CD8-positive, alpha-beta memory T cell (primary cell): Measurements from ENCODE around the gene PIGV. TPM values are rescaled to one million over a fixed set of nuclear protein-coding genes. Genes with fewer than 3 reads are reported as not detected.

Experiments
- CTCF ChIA-PET: fragments of 350-600 bp; sonication (Branson Sonifier 250); formaldehyde crosslinking; loops from one replicate; lab custom pipeline; 2021; ENCODE audit warnings: antibody characterized with exemption; lab: Charles Lee
- POLR2A ChIA-PET: fragments of 350-600 bp; sonication (Branson Sonifier 250); formaldehyde crosslinking; loops from one replicate; lab custom pipeline; 2021; ENCODE audit warnings: antibody characterized with exemption; lab: Charles Lee
- DNase-seq, 5 donors: peaks; one replicate each; pipeline versions ENCODE4 v3.0.0 to v3.0.0-alpha.2; 2020 to 2022; ENCODE audit warnings: mixed read lengths in 1 of 5
- H3K27ac ChIP-seq: one replicate; pipeline ENCODE4 v1.7.0; 2013; ENCODE audit warnings: low read depth, mild to moderate bottlenecking, low read length, moderate library complexity
- H3K27me3 ChIP-seq: 2 replicates; pipeline ENCODE4 v1.7.0; 2013; ENCODE audit warnings: low read length, mild to moderate bottlenecking; ENCODE audit not compliant: insufficient read depth, poor library complexity, severe bottlenecking
- H3K36me3 ChIP-seq: 2 replicates; pipeline ENCODE4 v1.7.0; 2013; ENCODE audit warnings: mild to moderate bottlenecking, low read length, moderate library complexity; ENCODE audit not compliant: insufficient read depth
- H3K4me1 ChIP-seq: 2 replicates; pipeline ENCODE4 v1.7.0; 2013; ENCODE audit warnings: mild to moderate bottlenecking, low read length, moderate library complexity; ENCODE audit not compliant: insufficient read depth
- H3K4me3 ChIP-seq: 2 replicates; pipeline ENCODE4 v1.7.0; 2013; ENCODE audit warnings: mild to moderate bottlenecking, low read length
- H3K9me3 ChIP-seq: 2 replicates; pipeline ENCODE4 v1.7.0; 2013; ENCODE audit warnings: mild to moderate bottlenecking, low read length
- H3K27ac Mint-ChIP-seq, 8 donors: one replicate each; pipeline ENCODE4 v1.8.0; 2020 to 2021; ENCODE audit warnings: mixed read lengths in 8 of 8, mild to moderate bottlenecking in 6 of 8, inconsistent platforms in 3 of 8, moderate library complexity in 3 of 8
- H3K27me3 Mint-ChIP-seq, 2 donors: one replicate each; pipeline ENCODE4 v1.8.0; 2020 to 2021; ENCODE audit warnings: mixed read lengths in 2 of 2, mild to moderate bottlenecking in 1 of 2, moderate library complexity in 1 of 2
- H3K36me3 Mint-ChIP-seq, 3 donors: one replicate each; pipeline ENCODE4 v1.8.0; 2020 to 2021; ENCODE audit warnings: mixed read lengths in 3 of 3, inconsistent platforms in 1 of 3, mild to moderate bottlenecking in 1 of 3
- H3K4me1 Mint-ChIP-seq, 3 donors: one replicate each; pipeline ENCODE4 v1.8.0; 2020 to 2021; ENCODE audit warnings: mixed read lengths in 3 of 3, inconsistent platforms in 1 of 3, mild to moderate bottlenecking in 1 of 3
- H3K4me3 Mint-ChIP-seq, 7 donors: one replicate each; pipeline ENCODE4 v1.8.0; 2020 to 2021; ENCODE audit warnings: mixed read lengths in 7 of 7, mild to moderate bottlenecking in 6 of 7, moderate library complexity in 4 of 7, inconsistent platforms in 2 of 7
- H3K9me3 Mint-ChIP-seq, 5 donors: one replicate each; pipeline ENCODE4 v1.8.0; 2020 to 2022; ENCODE audit warnings: mixed read lengths in 5 of 5, mild to moderate bottlenecking in 3 of 5, moderate library complexity in 2 of 5, inconsistent platforms in 1 of 5
- polyA plus RNA-seq: library from polyadenylated mRNA; unstranded; fragments of 300-500 nt; fragmentation: Illumina TruSeq; gene quantifications from one replicate; pipeline ENCODE4 v1.2.3, GENCODE V29; 2021
- total RNA-seq, 2 experiments: library from RNA; stranded (reverse); gene quantifications; one replicate each; pipeline ENCODE4 v1.2.3, GENCODE V29; 2021

Gene PIGV
- total and polyA plus RNA-seq, 3 experiments from 2014 or later, result 19.1 to 24.9 (median 23.6) TPM

DNA sequence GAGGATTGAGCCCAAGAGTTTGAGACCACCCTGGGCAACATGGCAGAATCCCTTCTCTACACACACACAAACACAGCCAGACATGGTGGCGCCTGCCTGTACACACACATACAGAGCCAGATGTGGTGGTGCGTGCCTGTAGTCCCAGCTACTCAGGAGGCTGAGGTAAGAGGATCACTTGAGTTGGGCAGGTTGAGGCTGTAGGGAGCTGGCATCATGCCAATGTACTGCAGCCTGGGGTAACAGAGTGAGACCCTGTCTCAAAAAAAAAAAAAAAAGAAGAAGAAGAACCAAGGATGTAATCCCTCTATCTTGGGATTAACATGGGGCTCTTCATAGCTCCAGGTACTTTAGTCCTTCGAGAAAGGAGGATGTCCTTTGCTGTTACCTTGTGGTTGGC, 29.4 kb upstream of the PIGV start:
- POLR2A ChIA-PET, result interaction anchor here (0.5 kb wide), 1 partner anchor 133 kb away, joined by 7 read pairs; no protein-coding TSS in a partner anchor

DNA sequence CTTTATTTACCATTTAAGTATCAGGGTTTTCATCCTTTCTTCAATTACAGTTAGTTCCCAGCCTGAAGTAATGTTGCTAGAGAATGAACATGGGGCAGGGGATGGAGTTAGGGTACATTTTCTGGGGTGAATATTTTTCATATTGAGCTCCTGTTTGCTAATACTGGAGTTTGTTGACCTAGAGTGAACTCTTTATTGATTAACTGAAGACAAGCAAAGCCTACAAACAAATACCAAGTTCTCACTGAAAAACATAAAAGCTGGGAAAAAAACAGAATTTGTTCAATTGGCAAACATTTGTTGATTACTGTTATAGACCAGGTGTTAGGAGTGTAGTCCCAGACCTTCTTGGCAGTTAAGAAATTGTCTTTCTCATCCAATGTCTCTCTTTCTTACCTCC, 28.2 kb upstream of the PIGV start:
- peaks cover 3% of the 10 kb centered on the region for H3K4me1 ChIP-seq
- CTCF ChIA-PET, result interaction anchor here (1.6 to 1.7 kb wide), 2 partner anchors 31 to 40 kb away, joined by 3 to 7 read pairs; no protein-coding TSS in a partner anchor
- Mint-ChIP-seq H3K4me3 (no peak overlapping the region), H3K27ac (peak overlapping the region in 6 of 8 donors; percentile 26 to 68 (median 41)), H3K9me3 (no peaks in the 10 kb centered on the region), H3K36me3 (peaks cover 8 to 71% (median 23%) of the 10 kb centered on the region in 3 donors), H3K4me1 (peaks cover 28 to 53% (median 35%) of the 10 kb centered on the region in 3 donors), H3K27me3 (no peaks in the 10 kb centered on the region)
- POLR2A ChIA-PET, result no interaction called here
- no peaks in the 10 kb centered on the region for H3K27me3 ChIP-seq
- no peak for DNase-seq
- H3K9me3 ChIP-seq, result no peaks in the 10 kb centered on the region
- H3K36me3 ChIP-seq, result peaks cover 40% of the 10 kb centered on the region
- H3K4me3 ChIP-seq, result no peak overlapping the region
- no peak overlapping the region for H3K27ac ChIP-seq

More for the DNA sequence above, 29.4 kb upstream of the PIGV start:
- Histone ChIP-seq H3K27me3 (no peaks in the 10 kb centered on the region), H3K9me3 (no peaks in the 10 kb centered on the region), H3K4me1 (peaks cover 4% of the 10 kb centered on the region), H3K4me3 (no peak overlapping the region), H3K36me3 (peaks cover 36% of the 10 kb centered on the region), H3K27ac (no peak overlapping the region)
- no peak for DNase-seq
- no peaks in the 10 kb centered on the region for H3K9me3 Mint-ChIP-seq
- H3K4me3 Mint-ChIP-seq, result peak overlapping the region in 1 of 7 donors; percentile 11
- CTCF ChIA-PET, result interaction anchor here (0.7 to 1.7 kb wide), 4 partner anchors 14 to 38 kb away, joined by 3 to 7 read pairs (median 3); no protein-coding TSS in a partner anchor
- peaks cover 32 to 59% (median 42%) of the 10 kb centered on the region in 3 donors for H3K4me1 Mint-ChIP-seq
- no peaks in the 10 kb centered on the region for H3K27me3 Mint-ChIP-seq
- H3K36me3 Mint-ChIP-seq, result peaks cover 8 to 73% (median 18%) of the 10 kb centered on the region in 3 donors
- peak overlapping the region in 7 of 8 donors; percentile 24 to 81 (median 60) for H3K27ac Mint-ChIP-seq

DNA sequence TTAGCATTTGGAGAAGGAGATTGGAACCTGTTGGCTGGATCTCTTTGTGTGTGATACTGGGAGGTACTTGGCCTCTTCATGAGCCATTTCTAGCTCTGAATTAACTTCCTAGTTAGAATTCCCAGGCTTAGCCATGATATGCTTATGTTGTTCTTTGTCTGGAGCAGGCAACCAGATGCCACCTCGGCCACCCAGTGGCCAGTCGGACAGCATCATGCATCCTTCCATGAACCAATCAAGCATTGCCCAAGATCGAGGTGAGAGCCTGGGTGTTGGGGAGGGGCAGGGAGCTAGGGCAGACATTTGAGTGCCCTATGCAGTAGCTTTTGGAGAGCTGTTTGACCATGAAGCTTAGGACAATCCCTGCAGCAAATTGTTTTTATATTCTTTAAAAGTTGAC, 26.5 kb upstream of the PIGV start:
- Histone ChIP-seq H3K4me3 (no peak overlapping the region), H3K9me3 (no peaks in the 10 kb centered on the region), H3K27ac (no peak overlapping the region), H3K4me1 (peaks cover 3% of the 10 kb centered on the region), H3K36me3 (peaks cover 46% of the 10 kb centered on the region), H3K27me3 (no peaks in the 10 kb centered on the region)
- peak overlapping the region in 5 of 8 donors; percentile 19 to 64 (median 51) for H3K27ac Mint-ChIP-seq
- peaks cover 8 to 74% (median 23%) of the 10 kb centered on the region in 3 donors for H3K36me3 Mint-ChIP-seq
- no peaks in the 10 kb centered on the region for H3K9me3 Mint-ChIP-seq
- POLR2A ChIA-PET, result interaction anchor here (0.7 to 0.8 kb wide), 2 partner anchors 17 to 26 kb away, joined by 3 read pairs; no protein-coding TSS in a partner anchor
- no peaks in the 10 kb centered on the region for H3K27me3 Mint-ChIP-seq
- peak overlapping the region in 1 of 7 donors; percentile 20 for H3K4me3 Mint-ChIP-seq
- DNase-seq, result no peak
- peaks cover 24 to 43% (median 30%) of the 10 kb centered on the region in 3 donors for H3K4me1 Mint-ChIP-seq
- CTCF ChIA-PET, result interaction anchor here (1.4 to 1.8 kb wide), 2 partner anchors 19 to 28 kb away, joined by 4 to 5 read pairs; no protein-coding TSS in a partner anchor

GRCh38 chr1:26767714-26768113, 20.0 kb upstream of the PIGV start:
- Histone ChIP-seq H3K27me3 (no peaks in the 10 kb centered on the region), H3K4me1 (peaks cover 3% of the 10 kb centered on the region), H3K36me3 (peaks cover 76% of the 10 kb centered on the region), H3K9me3 (no peaks in the 10 kb centered on the region), H3K27ac (no peak overlapping the region), H3K4me3 (no peak overlapping the region)
- H3K36me3 Mint-ChIP-seq, result peaks cover 4 to 91% (median 31%) of the 10 kb centered on the region in 3 donors
- peaks cover 0 to 3% of the 10 kb centered on the region in 2 donors for H3K27me3 Mint-ChIP-seq
- H3K27ac Mint-ChIP-seq, result peak overlapping the region in 7 of 8 donors; percentile 50 to 81 (median 67)
- no peak overlapping the region for H3K4me3 Mint-ChIP-seq
- DNase-seq, result no peak
- ChIA-PET POLR2A (no interaction called here), CTCF (interaction anchor here (1.0 to 1.6 kb wide), 2 partner anchors 11 to 75 kb away, joined by 3 to 6 read pairs; no protein-coding TSS in a partner anchor)
- no peaks in the 10 kb centered on the region for H3K9me3 Mint-ChIP-seq
- H3K4me1 Mint-ChIP-seq, result peaks cover 8 to 38% (median 22%) of the 10 kb centered on the region in 3 donors

GRCh38 chr1:26768755-26769154, 19.0 kb upstream of the PIGV start:
- peaks cover 79% of the 10 kb centered on the region for H3K36me3 ChIP-seq
- ChIA-PET POLR2A (no interaction called here), CTCF (interaction anchor here (1.0 to 1.3 kb wide), 2 partner anchors 20 to 167 kb away, joined by 3 to 5 read pairs; no protein-coding TSS in a partner anchor)
- H3K4me1 ChIP-seq, result peaks cover 3% of the 10 kb centered on the region
- no peak overlapping the region for H3K27ac ChIP-seq
- Mint-ChIP-seq H3K4me3 (no peak overlapping the region), H3K9me3 (no peaks in the 10 kb centered on the region), H3K27me3 (peaks cover 0 to 3% of the 10 kb centered on the region in 2 donors), H3K27ac (peak overlapping the region in 5 of 8 donors; percentile 6 to 67 (median 43)), H3K4me1 (peaks cover 8 to 32% (median 16%) of the 10 kb centered on the region in 3 donors), H3K36me3 (peaks cover 4 to 91% (median 27%) of the 10 kb centered on the region in 3 donors)
- no peaks in the 10 kb centered on the region for H3K27me3 ChIP-seq
- H3K9me3 ChIP-seq, result no peaks in the 10 kb centered on the region
- H3K4me3 ChIP-seq, result no peak overlapping the region
- no peak for DNase-seq

DNA sequence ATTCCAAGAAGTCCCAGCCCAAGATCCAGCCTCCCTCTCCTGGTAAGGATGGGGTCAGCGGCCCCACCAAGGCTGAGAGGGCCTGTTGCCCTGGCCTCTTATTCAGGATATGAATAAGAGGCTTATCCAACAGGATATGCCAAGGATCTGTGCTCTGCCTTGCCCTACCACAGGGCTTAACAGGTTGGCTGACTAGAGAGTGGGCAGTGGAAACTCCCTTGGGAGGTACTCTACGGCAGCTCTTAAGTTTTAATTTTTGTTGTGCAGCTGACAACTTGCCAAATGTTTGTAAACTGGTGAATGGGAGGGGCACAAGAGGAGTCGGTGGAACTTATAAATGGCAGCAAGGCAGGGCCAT, 16.5 kb upstream of the PIGV start:
- H3K27ac Mint-ChIP-seq, result peak overlapping the region; percentile 54 to 91 (median 78)
- Histone ChIP-seq H3K4me1 (no peaks in the 10 kb centered on the region), H3K4me3 (no peak overlapping the region), H3K36me3 (peaks cover 87% of the 10 kb centered on the region), H3K27ac (no peak overlapping the region), H3K27me3 (no peaks in the 10 kb centered on the region), H3K9me3 (no peaks in the 10 kb centered on the region)
- H3K9me3 Mint-ChIP-seq, result no peaks in the 10 kb centered on the region
- H3K4me3 Mint-ChIP-seq, result no peak overlapping the region
- DNase-seq, result no peak
- peaks cover 3 to 27% (median 12%) of the 10 kb centered on the region in 3 donors for H3K4me1 Mint-ChIP-seq
- POLR2A ChIA-PET, result interaction anchor here (1.0 kb wide), 1 partner anchor 73 kb away, joined by 3 read pairs; no protein-coding TSS in a partner anchor
- peaks cover 0 to 3% of the 10 kb centered on the region in 2 donors for H3K27me3 Mint-ChIP-seq
- peaks cover 4 to 98% (median 38%) of the 10 kb centered on the region in 3 donors for H3K36me3 Mint-ChIP-seq
- CTCF ChIA-PET, result interaction anchor here (0.8 to 1.9 kb wide), 2 partner anchors 42 to 70 kb away, joined by 3 to 4 read pairs; no protein-coding TSS in a partner anchor

DNA sequence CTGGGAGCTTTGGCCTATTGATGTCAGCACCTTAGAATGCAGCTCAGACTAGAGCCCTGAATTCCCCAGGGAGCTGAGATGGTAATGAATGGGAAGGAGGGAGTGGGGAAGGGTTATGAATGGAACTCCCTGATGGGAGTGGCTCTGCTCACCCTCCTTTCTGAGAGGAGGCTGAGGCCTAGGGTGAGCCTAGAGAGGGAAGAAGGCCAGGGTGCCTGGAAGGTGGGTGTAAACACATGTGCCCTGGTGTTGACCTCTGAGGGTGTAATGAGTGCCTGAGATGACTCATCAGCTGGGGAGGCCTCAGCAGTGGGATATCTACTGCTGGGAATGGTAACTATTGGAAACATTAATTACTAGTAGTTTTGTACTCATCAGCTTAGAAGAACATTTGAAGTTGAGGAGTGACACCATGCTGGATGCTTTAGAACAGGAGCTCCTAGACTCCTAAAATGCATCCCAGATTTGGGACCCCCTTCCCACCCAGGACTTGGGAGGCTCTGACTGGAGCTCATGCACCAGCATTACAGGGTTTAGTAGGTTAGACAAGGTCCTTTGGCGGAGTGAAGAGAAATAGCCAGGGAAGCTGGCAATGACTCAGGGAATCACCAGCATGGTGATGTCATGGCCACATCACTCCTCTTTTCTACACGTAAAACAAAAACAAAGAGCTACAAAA, 16.0 kb upstream of the PIGV start:
- H3K4me1 Mint-ChIP-seq, result peaks cover 3 to 24% (median 12%) of the 10 kb centered on the region in 3 donors
- Histone ChIP-seq H3K36me3 (peaks cover 86% of the 10 kb centered on the region), H3K27me3 (no peaks in the 10 kb centered on the region), H3K4me3 (no peak overlapping the region), H3K9me3 (no peaks in the 10 kb centered on the region), H3K4me1 (no peaks in the 10 kb centered on the region), H3K27ac (peak overlapping the region; percentile 11)
- H3K9me3 Mint-ChIP-seq, result no peaks in the 10 kb centered on the region
- ChIA-PET POLR2A (interaction anchor here (1.0 kb wide), 1 partner anchor 73 kb away, joined by 3 read pairs; no protein-coding TSS in a partner anchor), CTCF (interaction anchor here (0.7 to 1.9 kb wide), 3 partner anchors 13 to 71 kb away, joined by 3 to 4 read pairs (median 3); no protein-coding TSS in a partner anchor)
- H3K36me3 Mint-ChIP-seq, result peaks cover 4 to 98% (median 40%) of the 10 kb centered on the region in 3 donors
- H3K4me3 Mint-ChIP-seq, result no peak overlapping the region
- peak overlapping the region; percentile 63 to 91 (median 78) for H3K27ac Mint-ChIP-seq
- H3K27me3 Mint-ChIP-seq, result peaks cover 0 to 3% of the 10 kb centered on the region in 2 donors
- no peak for DNase-seq
